RWPE2 (cell line): ENCODE results near the gene MS4A2.

Experiments
- ATAC-seq: fragments of 200-7000 bp; cut with Tn5 transposase; 3 replicates; pipeline ENCODE4 v1.9.1; 2021; ENCODE audit warnings: low read depth
- DNase-seq: peaks from one replicate; pipeline ENCODE4 v3.0.0-alpha.2; 2020; ENCODE audit warnings: low spot score
- H3K27ac ChIP-seq: fragments of 450-650 bp; 2 replicates; pipeline ENCODE4 v1.5.1; 2017; ENCODE audit warnings: mild to moderate bottlenecking; ENCODE audit not compliant: poor library complexity, severe bottlenecking
- H3K27me3 ChIP-seq: fragments of 250-450 bp; sonication (Bioruptor Pico); 2 replicates; pipeline ENCODE4 v1.5.1; 2021; ENCODE audit warnings: mild to moderate bottlenecking, moderate library complexity; ENCODE audit not compliant: insufficient read depth, poor library complexity, severe bottlenecking
- H3K36me3 ChIP-seq: fragments of 250-450 bp; sonication (Bioruptor Pico); 2 replicates; pipeline ENCODE4 v1.5.1; 2020; ENCODE audit warnings: low read depth, mild to moderate bottlenecking, moderate library complexity
- H3K4me1 ChIP-seq: fragments of 250-450 bp; sonication (Bioruptor Pico); 2 replicates; pipeline ENCODE4 v1.5.1; 2021; ENCODE audit warnings: mild to moderate bottlenecking, moderate library complexity; ENCODE audit not compliant: insufficient read depth, poor library complexity, severe bottlenecking
- H3K4me3 ChIP-seq: fragments of 250-450 bp; sonication (Bioruptor Pico); 2 replicates; pipeline ENCODE4 v1.5.1; 2021; ENCODE audit warnings: mild to moderate bottlenecking, moderate library complexity; ENCODE audit not compliant: severe bottlenecking
- H3K9me3 ChIP-seq: fragments of 250-450 bp; sonication (Bioruptor Pico); 2 replicates; pipeline ENCODE4 v1.5.1; 2021; ENCODE audit warnings: mild to moderate bottlenecking, moderate library complexity; ENCODE audit not compliant: severe bottlenecking
- CTCF ChIP-seq: fragments of 450-650 bp; IDR thresholded peaks from one replicate; pipeline ENCODE4 v1.5.1; 2017; ENCODE audit warnings: mild to moderate bottlenecking, moderate library complexity; ENCODE audit not compliant: poor library complexity, severe bottlenecking

MS4A2 gene

GRCh38 chr11:60118338-60118737 is 29.9 kb downstream of the MS4A2 start:
- DNase-seq = no peak
- TF ChIP-seq CTCF = peak; percentile 33

GRCh38 chr11:60119710-60120109 is 31.2 kb downstream of the MS4A2 start:
- DNase-seq (no peak), ATAC-seq (no peak)
- Histone ChIP-seq H3K9me3 (no peaks in the 10 kb centered on the region), H3K27ac (no peak overlapping the region), H3K27me3 (no peaks in the 10 kb centered on the region), H3K4me3 (no peak overlapping the region), H3K36me3 (no peaks in the 10 kb centered on the region), H3K4me1 (no peaks in the 10 kb centered on the region)
- no peak for TF ChIP-seq CTCF

More at GRCh38 chr11:60118338-60118737, 29.9 kb downstream of the MS4A2 start:
- no peak overlapping the region for H3K27ac ChIP-seq
- no peaks in the 10 kb centered on the region for H3K4me1 ChIP-seq
- peak; percentile 58; the same call in 1 of the 3 replicates for ATAC-seq
- no peaks in the 10 kb centered on the region for H3K9me3 ChIP-seq
- H3K36me3 ChIP-seq = no peaks in the 10 kb centered on the region
- no peak overlapping the region for H3K4me3 ChIP-seq
- H3K27me3 ChIP-seq = no peaks in the 10 kb centered on the region

- Histone ChIP-seq H3K4me1 (peaks cover 6% of the 10 kb centered on the region), H3K4me3 (no peak overlapping the region), H3K27me3 (no peaks in the 10 kb centered on the region), H3K27ac (no peak overlapping the region), H3K36me3 (no peaks in the 10 kb centered on the region), H3K9me3 (no peaks in the 10 kb centered on the region)
- ATAC-seq = no peak
- no peak for TF ChIP-seq CTCF
- DNase-seq = no peak
These were observed 32.8 kb downstream of the MS4A2 start for GRCh38 chr11:60121264-60121663.

- H3K27ac ChIP-seq = no peak overlapping the region
- peaks cover 19% of the 10 kb centered on the region for H3K4me1 ChIP-seq
- no peak overlapping the region for H3K4me3 ChIP-seq
- no peak for DNase-seq
- H3K9me3 ChIP-seq = no peaks in the 10 kb centered on the region
- no peaks in the 10 kb centered on the region for H3K36me3 ChIP-seq
- no peak for ATAC-seq
- H3K27me3 ChIP-seq = no peaks in the 10 kb centered on the region
- no peak for TF ChIP-seq CTCF
These were observed 34.1 kb downstream of the MS4A2 start for GRCh38 chr11:60122414-60123036.

- no peak for TF ChIP-seq CTCF
- DNase-seq (no peak), ATAC-seq (no peak)
These were observed 36.5 kb downstream of the MS4A2 start for GRCh38 chr11:60124802-60125432.

More at GRCh38 chr11:60124802-60125432, 36.5 kb downstream of the MS4A2 start:
- Histone ChIP-seq H3K9me3 (no peaks in the 10 kb centered on the region), H3K27ac (peak overlapping the region; percentile 74), H3K4me1 (peaks cover 22% of the 10 kb centered on the region), H3K27me3 (no peaks in the 10 kb centered on the region), H3K4me3 (no peak overlapping the region), H3K36me3 (no peaks in the 10 kb centered on the region)
